ENCODE results near the gene SMARCB1. TPM values are rescaled to one million over a fixed set of nuclear protein-coding genes. Genes with fewer than 3 reads are reported as not detected.

SMARCB1 gene
- total RNA-seq, 1 donor from 2014 or later, result 147 TPM

DNA sequence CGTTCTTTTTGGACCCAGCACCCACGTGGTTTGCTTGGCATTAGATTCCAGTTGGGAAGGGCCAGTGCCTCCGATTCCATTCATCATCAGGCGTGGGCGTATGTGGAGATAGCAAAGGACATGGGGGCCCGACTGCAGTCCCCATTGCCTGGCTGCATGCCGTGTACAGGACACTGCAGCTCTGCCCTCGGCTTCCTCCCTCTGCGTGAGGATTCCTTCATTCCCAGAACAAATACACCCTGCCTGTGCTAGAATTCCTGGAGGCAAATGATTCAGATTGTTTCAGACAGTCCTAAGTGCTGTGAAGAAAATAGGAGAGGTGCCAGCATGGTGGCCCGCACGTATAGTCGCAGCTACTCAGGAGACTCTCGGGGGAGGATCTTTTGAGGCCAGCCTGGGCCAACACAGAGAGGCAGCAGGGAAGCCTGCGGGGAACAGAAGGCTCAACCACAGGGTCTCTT, 36.6 kb downstream of the SMARCB1 start:
- TF ChIP-seq POLR2AphosphoS5 (IDR thresholded peaks at IDR 0.05; ENCODE audit: insufficient read depth in 1 of 2, low read depth in 1 of 2), result no peak
- TF ChIP-seq, protein P1, sequence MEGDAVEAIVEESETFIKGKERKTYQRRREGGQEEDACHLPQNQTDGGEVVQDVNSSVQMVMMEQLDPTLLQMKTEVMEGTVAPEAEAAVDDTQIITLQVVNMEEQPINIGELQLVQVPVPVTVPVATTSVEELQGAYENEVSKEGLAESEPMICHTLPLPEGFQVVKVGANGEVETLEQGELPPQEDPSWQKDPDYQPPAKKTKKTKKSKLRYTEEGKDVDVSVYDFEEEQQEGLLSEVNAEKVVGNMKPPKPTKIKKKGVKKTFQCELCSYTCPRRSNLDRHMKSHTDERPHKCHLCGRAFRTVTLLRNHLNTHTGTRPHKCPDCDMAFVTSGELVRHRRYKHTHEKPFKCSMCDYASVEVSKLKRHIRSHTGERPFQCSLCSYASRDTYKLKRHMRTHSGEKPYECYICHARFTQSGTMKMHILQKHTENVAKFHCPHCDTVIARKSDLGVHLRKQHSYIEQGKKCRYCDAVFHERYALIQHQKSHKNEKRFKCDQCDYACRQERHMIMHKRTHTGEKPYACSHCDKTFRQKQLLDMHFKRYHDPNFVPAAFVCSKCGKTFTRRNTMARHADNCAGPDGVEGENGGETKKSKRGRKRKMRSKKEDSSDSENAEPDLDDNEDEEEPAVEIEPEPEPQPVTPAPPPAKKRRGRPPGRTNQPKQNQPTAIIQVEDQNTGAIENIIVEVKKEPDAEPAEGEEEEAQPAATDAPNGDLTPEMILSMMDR (IDR thresholded peaks at IDR 0.05), result no peak
- no peak for TF ChIP-seq POLR2A (IDR thresholded peaks at IDR 0.05)
- Histone ChIP-seq H3K9me3 (no peaks in the 10 kb centered on the region), H3K4me3 (no peak overlapping the region), H3K36me3 (peaks cover 0 to 83% of the 10 kb centered on the region in 2 donors), H3K27me3 (no peaks in the 10 kb centered on the region), H3K4me1 (peaks cover 8% of the 10 kb centered on the region), H3K27ac (no peak overlapping the region)
- intact Hi-C loops (cut with DNase I), result no loop called here
- DNase-seq (ENCODE audit: extremely low spot score in 2 of 2), result no peak

DNA sequence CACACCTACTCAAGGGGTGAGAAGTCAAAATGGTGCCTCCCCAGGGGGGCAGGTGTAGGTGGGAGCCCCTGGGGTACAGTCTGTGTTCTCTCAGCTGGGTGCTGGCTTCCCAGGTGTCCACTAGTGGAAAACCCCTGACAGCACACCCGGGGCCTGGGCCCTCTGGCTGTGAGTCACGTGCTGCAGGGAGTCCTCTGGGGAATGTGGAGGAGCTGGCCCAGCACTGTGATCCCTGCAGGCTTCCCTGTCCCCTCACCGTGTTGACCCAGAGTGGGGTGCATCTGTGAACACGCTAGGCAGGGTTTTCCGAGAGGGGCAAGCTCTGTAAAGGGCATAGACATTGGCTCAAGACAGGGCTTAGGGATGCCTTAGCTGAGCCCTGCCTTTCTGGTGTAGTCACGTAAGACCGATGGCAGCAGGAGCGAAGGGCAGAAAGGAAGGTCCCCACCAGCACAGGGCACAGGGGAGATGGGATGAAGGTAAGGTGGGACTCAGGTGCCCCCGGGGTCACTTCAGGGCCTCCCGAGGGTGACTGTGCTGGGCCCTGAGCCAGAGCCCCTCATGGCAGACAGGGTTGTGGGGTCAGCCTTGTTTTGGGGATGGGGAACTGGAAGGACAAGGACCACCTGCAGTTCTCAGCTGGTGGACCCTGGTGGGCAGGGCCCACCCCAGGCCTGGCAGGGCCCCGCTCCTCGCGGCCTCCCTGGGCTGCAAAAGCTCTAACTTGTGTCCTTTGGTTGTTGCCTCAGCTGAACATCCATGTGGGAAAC, 37.9 kb downstream of the SMARCB1 start:
- intact Hi-C loops (cut with DNase I), result no loop called here
- Histone ChIP-seq H3K36me3 (peaks cover 0 to 79% of the 10 kb centered on the region in 2 donors), H3K9me3 (no peaks in the 10 kb centered on the region), H3K27ac (no peak overlapping the region), H3K27me3 (no peaks in the 10 kb centered on the region), H3K4me3 (no peak overlapping the region), H3K4me1 (peaks cover 17% of the 10 kb centered on the region)
- no peak for DNase-seq (ENCODE audit: extremely low spot score in 2 of 2)
- TF ChIP-seq, protein P1 (IDR thresholded peaks at IDR 0.05), result no peak
- no peak for TF ChIP-seq POLR2AphosphoS5 (IDR thresholded peaks at IDR 0.05; ENCODE audit: insufficient read depth in 1 of 2, low read depth in 1 of 2)

DNA sequence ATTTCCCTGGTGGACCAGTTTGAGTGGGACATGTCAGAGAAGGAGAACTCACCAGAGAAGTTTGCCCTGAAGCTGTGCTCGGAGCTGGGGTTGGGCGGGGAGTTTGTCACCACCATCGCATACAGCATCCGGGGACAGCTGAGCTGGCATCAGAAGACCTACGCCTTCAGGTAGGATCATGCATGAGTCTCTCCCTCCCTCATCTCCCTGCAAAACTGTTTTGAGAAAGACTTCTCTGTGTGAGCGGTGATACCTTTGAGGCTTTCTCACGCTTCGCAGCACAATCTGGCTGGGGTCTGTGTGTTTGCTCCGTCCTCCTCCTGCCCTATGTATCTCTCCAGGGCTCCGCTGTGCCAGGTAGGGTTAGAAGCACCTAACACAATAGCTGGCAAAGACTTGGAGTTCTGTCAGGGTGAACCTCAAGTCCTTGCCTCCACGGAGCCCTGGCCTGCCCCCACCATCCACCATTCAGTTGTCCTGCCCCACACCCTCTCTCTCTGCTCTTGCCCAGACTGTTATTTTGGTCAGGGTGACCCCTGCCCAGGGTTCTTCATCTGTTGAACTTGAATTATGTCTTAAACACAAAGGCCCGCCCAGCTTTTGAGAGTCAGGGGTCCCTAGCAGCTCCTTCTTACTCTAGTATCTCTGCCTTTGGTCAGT, 38.6 kb downstream of the SMARCB1 start:
- intact Hi-C loops (cut with DNase I), result no loop called here
- Histone ChIP-seq H3K27ac (no peak overlapping the region), H3K4me1 (peaks cover 17% of the 10 kb centered on the region)

DNA sequence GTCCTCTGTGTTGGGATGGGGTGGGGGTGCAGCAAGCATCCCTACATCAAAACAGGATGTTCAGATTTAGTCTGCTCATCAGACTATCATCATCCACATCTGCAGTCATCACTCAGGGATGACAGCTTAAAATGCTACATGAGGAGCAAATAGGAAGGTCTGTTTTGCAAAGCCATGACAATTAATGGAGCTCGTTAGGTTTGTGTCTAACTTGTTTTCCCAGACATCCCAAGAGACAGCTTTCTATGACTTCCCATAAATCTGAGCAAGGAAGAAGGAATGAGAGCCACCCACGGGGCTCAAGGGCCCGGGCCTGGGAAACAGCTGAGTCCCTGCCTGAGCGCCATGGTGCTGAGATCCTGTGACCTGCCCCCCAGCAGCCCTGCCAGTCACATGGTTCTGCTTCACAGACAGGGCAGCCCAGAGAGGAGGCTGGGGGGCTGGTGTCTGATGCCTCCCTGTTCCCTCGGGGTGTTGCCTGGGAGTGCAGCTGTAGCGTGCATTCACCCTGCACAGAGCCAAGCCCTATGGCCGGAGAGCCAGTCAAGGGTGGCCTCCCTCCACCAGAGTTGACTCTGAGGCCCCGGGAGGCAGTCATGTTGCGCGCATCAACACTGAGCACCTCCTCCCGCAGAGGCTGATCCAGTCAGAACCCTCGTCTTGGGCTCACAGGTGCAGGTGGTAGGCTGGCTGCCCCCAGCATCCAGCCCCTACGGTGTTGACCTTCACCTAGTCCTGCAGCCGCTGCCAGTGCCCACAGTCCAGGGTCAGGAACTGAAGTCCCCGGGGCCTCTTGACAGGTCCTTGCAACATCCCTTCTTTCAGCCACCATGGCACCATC, 40.0 kb downstream of the SMARCB1 start:
- TF ChIP-seq POLR2AphosphoS5 (IDR thresholded peaks at IDR 0.05; ENCODE audit: insufficient read depth in 1 of 2, low read depth in 1 of 2) (no peak), POLR2A (IDR thresholded peaks at IDR 0.05) (no peak)
- TF ChIP-seq, protein P1 (IDR thresholded peaks at IDR 0.05), result no peak
- Histone ChIP-seq H3K4me3 (no peak overlapping the region), H3K36me3 (peaks cover 0 to 62% of the 10 kb centered on the region in 2 donors), H3K9me3 (no peaks in the 10 kb centered on the region), H3K4me1 (peaks cover 9% of the 10 kb centered on the region), H3K27ac (no peak overlapping the region), H3K27me3 (no peaks in the 10 kb centered on the region)
- DNase-seq (ENCODE audit: extremely low spot score in 2 of 2), result no peak
- intact Hi-C loops (cut with DNase I), result no loop called here

More for the DNA sequence above, 38.6 kb downstream of the SMARCB1 start:
- no peaks in the 10 kb centered on the region for H3K27me3 ChIP-seq
- no peak overlapping the region for H3K4me3 ChIP-seq
- TF ChIP-seq, protein P1 (IDR thresholded peaks at IDR 0.05), result no peak
- no peak for TF ChIP-seq POLR2A (IDR thresholded peaks at IDR 0.05)
- no peak for TF ChIP-seq POLR2AphosphoS5 (IDR thresholded peaks at IDR 0.05; ENCODE audit: insufficient read depth in 1 of 2, low read depth in 1 of 2)
- H3K9me3 ChIP-seq, result no peaks in the 10 kb centered on the region
- H3K36me3 ChIP-seq, result peaks cover 0 to 72% of the 10 kb centered on the region in 2 donors
- DNase-seq (ENCODE audit: extremely low spot score in 2 of 2), result no peak
